Measurements from ENCODE around the gene CPZ.
"Not testable (repeated sequence)": the region's sequence is repeated elsewhere in the genome, so short reads cannot be mapped to it uniquely, and the experiment has no call there.

Gene CPZ

DNA sequence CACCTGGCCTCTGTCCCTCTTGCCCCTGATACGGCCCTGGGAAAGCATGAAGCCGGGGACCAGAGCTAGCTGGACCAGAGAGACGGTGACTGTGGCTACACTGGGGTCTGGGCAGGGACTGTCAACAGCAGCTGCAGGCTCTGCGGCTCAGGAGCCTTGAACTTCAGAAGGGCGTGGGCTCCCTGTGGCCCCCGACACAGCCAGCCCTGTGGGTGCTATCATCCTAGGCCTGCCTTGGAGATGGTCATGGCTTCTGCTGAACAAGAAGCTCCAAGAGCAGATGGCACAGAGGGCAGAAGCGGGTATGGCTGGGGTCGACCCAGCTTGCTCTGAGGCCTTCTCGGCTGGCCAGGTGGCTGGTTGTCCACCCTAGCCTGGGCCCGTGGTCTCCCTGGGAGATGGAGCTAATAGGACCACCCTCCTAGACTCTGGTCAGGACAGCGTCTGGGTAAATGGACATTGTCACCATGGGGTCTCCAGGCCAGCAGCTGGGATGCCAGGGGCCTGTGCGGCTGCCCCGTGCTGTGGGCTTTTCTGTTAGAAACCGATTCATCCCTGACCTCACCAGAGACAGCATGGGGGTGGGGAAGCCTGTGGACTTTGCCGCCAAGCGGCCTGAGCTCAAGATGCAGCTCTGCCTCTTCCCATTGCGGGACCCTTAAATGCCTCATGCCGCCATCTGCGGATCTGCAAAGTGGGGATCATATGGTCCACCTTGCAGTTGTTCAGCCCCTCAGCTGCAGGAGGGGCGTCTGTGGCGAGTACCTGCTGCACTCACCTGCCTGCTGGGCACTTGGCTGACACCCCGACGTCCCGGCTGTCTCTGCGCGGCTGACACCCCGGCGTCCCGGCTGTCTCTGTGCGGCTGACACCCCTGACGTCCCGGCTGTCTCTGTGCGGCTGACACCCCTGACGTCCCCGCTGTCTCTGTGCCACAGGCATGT lies 21.1 kb downstream of the CPZ start:
- no peak for DNase-seq

DNA sequence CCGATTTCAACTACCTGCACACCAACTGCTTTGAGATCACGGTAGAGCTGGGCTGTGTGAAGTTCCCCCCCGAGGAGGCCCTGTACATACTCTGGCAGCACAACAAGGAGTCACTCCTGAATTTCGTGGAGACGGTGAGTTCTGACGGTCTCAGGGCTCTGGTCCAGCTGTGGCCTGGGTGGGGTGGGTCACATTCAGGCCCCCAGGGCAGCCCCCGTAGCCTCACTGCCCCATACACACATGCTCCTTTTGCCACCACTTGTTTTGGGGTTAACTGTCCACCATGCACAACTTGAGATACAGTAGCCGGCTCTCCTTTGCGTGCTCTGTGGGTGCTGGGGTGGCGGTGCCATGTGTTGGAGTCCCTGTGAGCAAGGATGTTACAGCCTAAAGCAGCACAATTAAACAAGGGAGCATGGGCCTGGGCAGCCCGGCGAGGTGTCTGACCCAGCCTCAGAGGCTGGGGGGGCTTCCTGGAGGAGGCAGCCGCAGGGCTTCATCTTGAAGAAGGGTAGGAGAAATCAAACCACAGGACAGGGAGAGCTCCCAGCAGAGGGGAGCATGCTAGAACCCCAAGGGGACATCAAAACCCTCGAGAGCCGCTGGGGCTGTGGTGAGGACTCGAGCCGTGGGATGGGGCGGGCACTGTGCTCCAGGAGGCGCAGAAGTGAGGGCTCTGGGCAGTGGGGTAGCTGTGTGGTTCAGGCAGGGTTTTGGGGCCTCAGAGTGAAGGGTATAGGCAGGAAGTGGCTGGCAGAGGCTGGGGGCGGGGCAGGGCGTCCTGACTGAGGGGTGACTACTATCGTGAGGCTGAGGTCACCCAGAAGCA lies 22.0 kb downstream of the CPZ start:
- DNase-seq: no peak

DNA sequence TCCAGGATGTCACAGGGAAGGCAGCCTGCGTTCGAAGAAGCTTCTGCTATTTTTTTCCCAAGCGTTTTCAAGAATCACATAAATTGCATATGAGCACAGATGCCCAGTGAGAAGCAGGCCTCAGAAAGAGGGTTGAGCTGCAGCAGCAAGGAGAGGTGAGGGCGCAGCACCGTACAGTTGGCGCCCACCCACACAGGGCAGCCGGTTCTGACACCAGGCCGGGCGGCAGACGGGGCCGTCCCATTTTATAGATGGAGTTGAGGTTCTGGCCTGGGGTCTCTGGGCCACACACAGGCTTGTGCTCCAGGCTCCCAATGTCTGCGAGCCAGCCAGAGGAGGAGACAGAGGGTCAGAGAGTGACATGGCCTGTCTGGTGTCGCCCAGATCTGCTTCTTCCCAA lies 22.8 kb downstream of the CPZ start:
- DNase-seq: no peak

DNA sequence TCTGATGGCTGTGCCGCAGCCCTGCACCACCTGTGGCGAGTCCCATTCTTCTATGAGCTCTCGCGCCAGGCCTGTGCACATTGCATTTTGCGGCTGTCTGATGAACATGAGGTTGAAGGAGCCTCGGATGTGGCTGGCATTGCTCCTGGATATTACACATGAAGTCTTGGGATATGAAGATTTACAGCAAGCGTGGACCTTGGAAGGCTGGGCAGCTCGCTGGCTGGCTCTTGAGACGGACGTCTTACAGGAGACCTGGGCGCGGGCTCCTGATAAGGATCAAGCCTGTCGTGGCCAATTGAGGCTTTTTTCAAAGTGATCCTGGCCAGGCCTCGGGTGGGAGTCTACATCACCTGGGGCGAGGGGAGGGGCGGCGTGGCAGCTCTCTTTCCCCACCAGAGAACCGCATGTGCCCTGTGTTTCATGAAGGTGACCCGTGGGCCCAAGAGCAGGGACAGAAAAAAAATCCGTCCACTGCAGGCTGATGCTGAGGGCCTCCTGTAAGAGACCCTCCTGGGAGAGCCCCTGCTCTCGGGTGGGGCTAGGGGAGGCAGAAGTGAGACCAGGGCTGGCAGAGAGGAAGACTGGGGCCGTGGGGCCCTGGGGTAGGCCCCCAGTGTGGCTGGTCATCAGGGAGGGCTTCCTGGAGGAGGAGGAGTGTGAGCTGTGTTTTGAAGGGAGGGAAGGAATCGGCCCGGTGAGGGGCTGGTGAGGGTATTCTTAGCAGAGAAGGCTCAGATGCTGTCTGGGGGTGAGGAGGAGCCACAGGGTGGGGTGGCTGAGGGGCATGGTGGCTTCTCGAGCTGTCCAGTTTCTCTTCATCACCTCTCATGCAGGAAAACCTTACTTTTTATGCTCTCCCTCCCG lies 23.6 kb downstream of the CPZ start:
- DNase-seq: no peak

DNA sequence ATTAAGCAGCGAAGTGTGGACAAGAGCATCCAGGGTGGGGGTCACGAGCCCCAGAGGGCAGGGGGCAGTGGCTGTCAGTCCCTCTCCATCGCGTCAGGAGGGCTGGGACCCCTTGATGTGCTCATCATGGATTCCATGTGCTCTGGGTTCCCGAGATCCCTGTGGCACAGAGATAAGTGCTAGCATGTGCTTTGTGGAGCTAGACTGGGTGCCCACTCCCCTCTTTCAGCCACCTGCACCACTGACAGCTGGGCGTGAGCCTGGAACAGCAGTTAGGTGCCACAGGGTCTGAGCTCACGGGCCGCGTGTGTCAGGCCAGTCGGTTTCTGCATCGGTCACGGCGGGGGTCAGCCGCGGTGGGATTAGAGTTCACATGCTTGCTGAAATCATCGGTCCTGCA lies 24.3 kb downstream of the CPZ start:
- no peak for DNase-seq

DNA sequence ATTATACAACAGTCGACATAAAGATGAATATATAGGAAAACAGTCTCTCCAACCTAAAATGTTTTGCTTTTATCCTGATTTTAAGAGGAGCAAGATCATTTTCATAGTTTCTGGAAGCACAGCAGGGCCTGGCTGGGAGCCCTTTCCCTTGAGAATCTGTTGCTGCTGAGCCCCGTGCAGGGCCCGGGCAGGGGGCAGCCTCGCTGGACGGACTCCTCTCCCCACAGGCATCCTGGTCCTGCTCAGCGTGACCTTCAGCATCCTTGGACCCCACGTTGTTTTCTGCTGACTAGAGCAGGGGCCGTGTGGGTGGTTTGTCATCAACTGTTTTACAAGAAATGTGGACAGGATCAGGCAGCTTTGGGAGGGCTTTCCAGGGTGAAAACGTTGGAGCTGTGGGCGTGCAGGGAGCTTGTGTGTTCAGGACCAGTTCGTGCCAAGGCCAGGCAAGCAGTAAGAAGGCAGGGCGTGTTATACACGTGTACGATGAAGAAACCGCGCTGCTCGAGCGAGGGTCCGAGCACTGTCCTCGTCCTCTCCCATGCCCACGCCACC lies 25.0 kb downstream of the CPZ start:
- DNase-seq: no peak

DNA sequence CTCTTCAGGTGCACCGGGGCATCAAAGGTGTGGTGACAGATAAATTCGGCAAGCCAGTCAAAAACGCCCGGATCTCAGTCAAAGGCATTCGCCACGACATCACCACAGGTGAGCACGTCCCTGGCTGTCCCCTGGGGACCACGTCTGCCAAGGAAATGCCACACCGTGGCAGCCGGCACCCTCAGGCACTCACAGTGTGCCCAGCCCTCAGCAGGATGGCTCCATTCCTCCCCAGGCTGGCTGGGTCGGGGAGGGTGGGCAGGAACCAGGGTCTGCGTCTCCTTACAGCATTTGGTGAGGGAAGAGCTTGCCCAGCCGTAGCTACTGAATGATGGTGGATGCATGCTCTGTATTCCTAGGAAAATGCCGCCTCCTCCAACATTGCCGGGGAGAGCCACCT lies 25.9 kb downstream of the CPZ start:
- DNase-seq: no peak

DNA sequence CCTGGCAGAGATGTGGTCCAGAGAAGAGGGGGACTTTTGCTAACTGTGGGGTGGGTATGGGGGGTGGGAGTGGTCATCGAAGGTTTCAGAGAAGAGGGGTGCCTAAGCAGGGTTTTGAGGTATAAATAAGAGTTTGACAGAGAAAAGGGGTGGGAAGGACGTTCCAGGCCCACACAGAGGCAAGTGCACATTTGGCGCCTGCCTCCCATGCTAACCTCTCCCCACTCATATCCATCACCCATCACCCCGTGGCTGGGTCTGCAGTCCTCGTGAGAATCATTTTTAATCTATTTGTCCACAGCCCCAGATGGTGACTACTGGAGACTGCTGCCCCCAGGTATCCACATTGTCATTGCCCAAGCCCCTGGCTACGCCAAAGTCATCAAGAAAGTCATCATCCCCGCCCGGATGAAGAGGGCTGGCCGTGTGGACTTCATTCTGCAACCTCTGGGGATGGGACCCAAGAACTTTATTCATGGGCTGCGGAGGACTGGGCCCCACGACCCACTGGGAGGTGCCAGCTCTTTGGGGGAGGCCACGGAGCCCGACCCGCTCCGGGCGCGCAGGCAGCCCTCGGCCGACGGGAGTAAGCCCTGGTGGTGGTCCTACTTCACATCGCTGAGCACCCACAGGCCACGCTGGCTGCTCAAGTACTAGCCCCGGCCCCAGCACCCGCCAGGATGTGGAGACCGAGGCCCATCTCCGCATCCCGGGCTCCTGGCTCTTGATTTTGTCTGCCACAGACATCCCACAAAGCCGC lies 26.6 kb downstream of the CPZ start:
- no peak for DNase-seq

DNA sequence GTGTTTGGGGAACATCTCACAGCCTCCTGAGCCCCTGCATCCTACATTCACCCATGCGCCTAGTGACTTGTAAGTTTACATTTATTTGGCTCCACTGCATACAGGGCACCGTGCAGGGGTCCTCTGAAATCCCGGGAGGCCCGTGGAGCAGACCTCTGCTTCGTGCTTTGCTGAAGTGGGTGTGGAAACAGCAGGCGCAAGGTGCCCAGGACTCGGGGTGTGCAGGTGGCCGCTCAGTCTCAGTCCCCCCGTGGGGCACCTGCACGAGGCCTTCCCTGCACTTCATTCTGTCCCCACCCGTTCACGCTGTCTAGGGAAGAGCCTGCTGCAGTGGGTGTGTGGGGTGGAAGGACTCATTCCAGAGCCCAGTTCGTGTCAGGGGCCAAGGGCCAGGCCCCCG lies 28.6 kb downstream of the CPZ start:
- not testable (repeated sequence) for DNase-seq

DNA sequence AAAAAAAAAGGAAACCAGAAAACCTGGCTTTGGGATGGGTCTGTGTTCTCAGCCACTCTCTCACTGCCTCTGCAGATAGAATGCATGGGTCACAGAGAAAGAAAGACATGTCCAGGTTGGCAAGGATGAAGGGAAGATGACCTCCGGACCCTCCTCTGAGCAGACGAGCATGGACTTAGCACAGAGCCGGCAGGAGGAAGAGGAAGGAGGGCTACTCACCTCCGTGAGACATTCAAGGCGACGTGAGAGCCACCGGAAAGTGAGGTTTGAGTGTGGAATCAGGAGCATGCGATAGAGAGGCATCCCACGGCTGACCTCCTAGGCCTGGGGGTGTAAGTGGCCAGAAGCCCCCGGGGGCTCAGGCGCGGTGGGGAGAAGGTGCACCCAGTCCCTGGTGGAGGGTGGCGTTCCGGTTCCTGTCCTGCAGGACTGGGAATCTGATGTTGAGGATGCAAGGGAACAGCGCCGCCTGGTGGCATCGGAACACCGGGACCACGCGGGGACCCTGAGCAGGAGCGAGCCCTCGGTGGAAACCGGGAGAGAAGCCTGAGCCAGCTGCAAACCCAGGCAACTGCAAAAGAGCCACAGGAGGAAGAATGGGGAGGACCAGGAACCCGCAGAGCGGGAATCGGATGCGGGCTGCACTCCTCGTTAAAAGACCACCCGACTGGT lies 32.2 kb downstream of the CPZ start:
- DNase-seq: not testable (repeated sequence)

DNA sequence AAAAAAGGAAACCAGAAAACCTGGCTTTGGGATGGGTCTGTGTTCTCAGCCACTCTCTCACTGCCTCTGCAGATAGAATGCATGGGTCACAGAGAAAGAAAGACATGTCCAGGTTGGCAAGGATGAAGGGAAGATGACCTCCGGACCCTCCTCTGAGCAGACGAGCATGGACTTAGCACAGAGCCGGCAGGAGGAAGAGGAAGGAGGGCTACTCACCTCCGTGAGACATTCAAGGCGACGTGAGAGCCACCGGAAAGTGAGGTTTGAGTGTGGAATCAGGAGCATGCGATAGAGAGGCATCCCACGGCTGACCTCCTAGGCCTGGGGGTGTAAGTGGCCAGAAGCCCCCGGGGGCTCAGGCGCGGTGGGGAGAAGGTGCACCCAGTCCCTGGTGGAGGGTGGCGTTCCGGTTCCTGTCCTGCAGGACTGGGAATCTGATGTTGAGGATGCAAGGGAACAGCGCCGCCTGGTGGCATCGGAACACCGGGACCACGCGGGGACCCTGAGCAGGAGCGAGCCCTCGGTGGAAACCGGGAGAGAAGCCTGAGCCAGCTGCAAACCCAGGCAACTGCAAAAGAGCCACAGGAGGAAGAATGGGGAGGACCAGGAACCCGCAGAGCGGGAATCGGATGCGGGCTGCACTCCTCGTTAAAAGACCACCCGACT lies 37.8 kb downstream of the CPZ start:
- not testable (repeated sequence) for DNase-seq

DNA sequence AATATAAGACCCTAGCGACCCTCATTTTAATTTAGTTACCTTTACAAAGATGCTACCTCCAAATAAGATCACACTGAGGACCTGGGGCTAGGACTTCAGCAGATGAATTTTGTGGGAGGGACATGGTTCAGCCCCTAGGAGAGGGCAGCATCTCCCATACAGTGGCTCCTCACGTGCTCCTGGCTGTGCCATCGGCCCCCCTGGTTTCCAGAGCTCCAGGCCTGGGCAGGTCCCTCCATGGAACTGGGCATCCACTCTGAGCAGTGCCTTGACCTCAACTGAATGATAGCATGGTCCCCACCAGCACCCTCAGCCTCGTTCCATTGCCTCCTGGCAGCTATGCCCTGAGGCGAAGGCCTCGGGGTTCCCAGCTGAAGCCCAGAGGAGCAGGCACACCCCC lies 39.3 kb downstream of the CPZ start:
- not testable (repeated sequence) for DNase-seq

DNA sequence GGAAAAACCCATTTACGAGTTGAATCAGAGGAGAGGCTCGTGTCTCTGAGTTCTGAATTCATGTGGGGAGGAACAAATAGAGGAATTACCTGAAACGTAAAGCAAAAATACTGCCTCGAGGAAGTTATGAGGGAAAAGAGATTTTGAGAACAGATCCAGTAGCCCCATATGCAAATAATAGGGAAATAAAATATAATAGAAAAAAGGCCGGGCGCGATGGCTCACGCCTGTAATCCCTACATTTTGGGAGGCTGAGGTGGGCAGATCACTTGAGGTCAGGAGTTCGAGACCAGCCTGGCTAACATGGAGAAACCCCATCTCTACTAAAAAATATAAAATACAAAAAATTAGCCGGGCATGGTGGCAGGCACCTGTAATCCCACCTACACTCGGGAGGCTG lies 42.2 kb downstream of the CPZ start:
- DNase-seq: not testable (repeated sequence)

DNA sequence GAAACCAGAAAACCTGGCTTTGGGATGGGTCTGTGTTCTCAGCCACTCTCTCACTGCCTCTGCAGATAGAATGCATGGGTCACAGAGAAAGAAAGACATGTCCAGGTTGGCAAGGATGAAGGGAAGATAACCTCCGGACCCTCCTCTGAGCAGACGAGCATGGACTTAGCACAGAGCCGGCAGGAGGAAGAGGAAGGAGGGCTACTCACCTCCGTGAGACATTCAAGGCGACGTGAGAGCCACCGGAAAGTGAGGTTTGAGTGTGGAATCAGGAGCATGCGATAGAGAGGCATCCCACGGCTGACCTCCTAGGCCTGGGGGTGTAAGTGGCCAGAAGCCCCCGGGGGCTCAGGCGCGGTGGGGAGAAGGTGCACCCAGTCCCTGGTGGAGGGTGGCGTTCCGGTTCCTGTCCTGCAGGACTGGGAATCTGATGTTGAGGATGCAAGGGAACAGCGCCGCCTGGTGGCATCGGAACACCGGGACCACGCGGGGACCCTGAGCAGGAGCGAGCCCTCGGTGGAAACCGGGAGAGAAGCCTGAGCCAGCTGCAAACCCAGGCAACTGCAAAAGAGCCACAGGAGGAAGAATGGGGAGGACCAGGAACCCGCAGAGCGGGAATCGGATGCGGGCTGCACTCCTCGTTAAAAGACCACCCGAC lies 43.5 kb downstream of the CPZ start:
- not testable (repeated sequence) for DNase-seq

DNA sequence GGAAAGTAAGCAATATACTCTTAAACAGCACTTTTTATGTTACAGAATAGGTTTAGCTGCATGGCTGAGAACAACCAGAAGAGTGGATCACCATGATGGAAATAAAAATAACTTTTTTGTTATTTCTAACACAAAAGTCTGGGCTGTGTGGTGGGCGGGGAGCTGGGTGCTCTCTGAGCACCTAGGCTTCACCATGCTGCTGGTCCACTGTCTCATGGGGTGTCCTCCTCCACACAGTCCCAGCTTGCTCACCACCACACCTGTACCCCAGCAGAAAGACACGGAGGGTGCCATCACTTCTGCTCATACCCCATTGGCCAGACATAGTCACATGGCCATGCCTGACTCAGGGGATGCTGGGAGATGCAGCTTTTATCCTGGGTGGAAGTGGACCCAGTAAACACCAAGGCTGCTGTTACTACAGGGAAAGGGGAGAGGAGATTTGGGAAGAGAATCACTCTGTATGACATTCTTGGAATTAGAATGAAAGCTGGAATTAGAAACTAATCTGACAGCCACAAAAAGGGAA lies 45.0 kb downstream of the CPZ start:
- no peak for DNase-seq

DNA sequence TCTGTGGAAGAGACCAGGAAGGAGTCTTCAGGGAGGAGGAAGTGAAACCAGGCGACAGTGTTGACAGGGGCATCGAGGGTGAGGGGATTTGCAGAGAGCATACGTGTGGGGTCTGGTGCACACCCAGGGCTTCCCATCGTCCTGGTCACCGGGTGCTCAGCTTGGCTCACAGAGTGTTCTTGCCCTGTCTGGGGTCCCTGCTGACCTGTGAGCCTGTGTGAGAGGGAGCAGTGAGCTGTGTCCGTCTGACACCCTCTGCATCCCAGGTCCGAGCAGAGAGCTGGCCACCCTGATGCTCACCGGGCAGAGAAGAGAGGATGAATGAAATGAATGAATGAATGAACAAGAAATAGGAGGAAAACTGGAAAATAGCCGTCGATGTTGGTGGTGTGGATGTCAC lies 46.5 kb downstream of the CPZ start:
- DNase-seq: no peak

DNA sequence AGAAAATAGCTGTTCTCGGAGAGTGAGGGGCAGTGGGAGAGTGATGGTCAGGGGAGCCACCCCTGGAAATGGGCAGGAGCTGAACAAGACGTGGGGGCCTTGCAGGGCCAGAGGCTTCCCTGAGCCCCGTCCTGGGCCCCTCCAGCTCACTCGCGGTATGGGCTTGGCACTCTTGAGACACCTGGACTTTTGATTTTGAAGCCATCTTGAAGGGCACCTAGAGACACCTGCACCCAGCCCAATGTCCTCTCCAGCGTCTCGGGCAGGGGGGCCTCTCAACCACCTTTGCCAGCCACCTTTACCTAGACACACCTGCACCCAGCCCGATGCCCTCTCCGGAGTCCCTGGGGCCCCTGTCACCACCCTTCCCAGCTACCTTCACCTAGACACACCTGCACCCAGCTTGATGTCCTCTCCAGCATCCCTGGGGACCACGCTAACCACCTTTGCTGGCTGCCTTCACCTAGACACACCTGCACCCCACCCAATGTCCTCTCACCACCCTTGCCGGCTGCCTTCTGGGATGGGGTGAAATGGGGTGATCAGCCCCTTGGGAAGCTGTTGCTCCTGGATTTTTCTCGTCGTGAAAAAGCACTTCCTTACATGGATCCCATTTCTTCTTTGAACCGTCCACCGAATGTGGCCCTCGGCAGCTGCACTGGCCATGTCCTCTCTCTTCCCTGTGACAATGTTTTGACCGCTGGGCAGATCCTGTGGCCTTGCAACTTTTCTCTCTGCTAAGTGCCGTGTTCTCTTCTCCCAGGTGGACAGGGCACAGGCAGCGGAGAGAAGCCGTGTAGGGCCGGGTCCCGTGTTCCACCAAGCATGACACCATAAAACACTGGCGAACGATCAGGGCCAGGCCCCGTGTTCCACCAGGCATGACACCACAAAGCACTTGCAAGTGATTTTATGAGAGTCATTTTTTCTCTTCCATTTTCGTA lies 47.5 kb downstream of the CPZ start:
- DNase-seq: no peak

DNA sequence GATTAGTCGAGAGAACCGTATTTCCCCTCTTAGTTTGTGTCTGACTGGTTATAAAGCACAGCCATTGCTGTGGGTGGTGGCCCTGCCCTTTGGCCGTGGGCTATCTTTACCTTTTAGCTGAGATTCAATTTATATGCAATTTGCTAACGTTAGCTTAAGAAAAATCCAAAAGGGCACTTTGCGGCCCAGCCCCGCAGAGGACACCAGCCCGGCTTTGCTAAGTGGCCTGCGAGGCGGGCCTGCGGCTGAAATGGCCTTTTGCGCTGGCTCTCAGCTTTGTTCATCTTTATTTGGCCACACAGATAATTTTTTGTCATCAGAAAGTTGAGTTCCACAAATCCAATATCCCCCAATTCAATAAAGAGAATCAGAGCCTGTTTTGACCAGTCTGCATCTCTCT lies 48.3 kb downstream of the CPZ start:
- DNase-seq: no peak

DNA sequence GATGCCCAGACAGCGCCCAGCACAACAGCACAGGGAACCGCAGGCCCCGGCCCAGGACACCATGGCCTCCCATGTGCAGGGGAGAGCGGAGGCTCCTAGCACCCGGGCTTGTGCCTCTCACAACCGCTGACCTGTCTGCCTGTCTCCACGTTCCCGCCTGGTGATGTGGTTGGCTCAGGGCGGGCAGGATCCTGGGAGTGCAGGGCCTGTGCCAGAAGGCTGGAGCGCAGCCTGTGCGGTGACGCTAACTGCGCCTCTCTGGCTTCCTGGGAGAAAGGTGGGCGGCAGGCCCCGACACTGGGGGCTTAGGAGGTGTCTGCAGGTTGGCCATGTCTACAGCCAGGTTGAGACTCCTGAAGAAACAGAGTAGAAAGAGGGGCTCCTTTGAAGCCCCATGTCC lies 48.7 kb downstream of the CPZ start:
- DNase-seq: no peak
